CD14-positive monocyte (primary cell): ENCODE data around the gene IFRD1. TPM values are rescaled to one million over a fixed set of nuclear protein-coding genes. Genes with fewer than 3 reads are reported as not detected.
A peak's percentile ranks its signal among the peaks of the same experiment; 100 is the strongest.

Experiments
- DNase-seq, 3 donors: peaks; one replicate each; pipeline ENCODE4 v3.0.0-alpha.2; 2011 to 2022
- H2AFZ ChIP-seq: 2 replicates; pipeline ENCODE4 v1.6.0; 2012; ENCODE audit warnings: mild to moderate bottlenecking, low read depth, low read length, inconsistent platforms; ENCODE audit not compliant: insufficient read depth, poor library complexity, severe bottlenecking
- H3K27ac ChIP-seq, 2 donors: 1 replicate in 1 of 2; 2 replicates in 1 of 2; pipeline ENCODE4 v1.5.1; 2012 to 2013; ENCODE audit warnings: low read length in 2 of 2, control low read depth in 1 of 2, inconsistent platforms in 1 of 2, low read depth in 1 of 2, mild to moderate bottlenecking in 1 of 2
- H3K27me3 ChIP-seq, 2 donors: one replicate each; pipeline versions ENCODE4 v1.6.0 to v1.6.1; 2011 to 2013; ENCODE audit warnings: low read length in 2 of 2; ENCODE audit not compliant: control insufficient read depth in 2 of 2, insufficient read depth in 2 of 2
- H3K36me3 ChIP-seq, 2 donors: replicated peaks in 1 of 2; 1 replicate in 1 of 2; 2 replicates in 1 of 2; pipeline versions ENCODE4 v1.5.1 to v1.6.1; 2012 to 2013; ENCODE audit warnings: low read length in 2 of 2, control low read depth in 1 of 2, inconsistent platforms in 1 of 2, mild to moderate bottlenecking in 1 of 2; ENCODE audit not compliant: insufficient read depth in 2 of 2, control insufficient read depth in 1 of 2
- H3K4me1 ChIP-seq, 2 donors: 1 replicate in 1 of 2; 2 replicates in 1 of 2; pipeline versions ENCODE4 v1.5.1 to v1.6.1; 2012 to 2013; ENCODE audit warnings: low read length in 2 of 2, control low read depth in 1 of 2, inconsistent platforms in 1 of 2, mild to moderate bottlenecking in 1 of 2, moderate library complexity in 1 of 2; ENCODE audit not compliant: insufficient read depth in 2 of 2, control insufficient read depth in 1 of 2
- H3K4me2 ChIP-seq: replicated peaks from 2 replicates; pipeline ENCODE3; 2012; ENCODE audit warnings: low read length, moderate library complexity, mild to moderate bottlenecking; ENCODE audit not compliant: poor library complexity, severe bottlenecking; ENCODE audit errors: extremely low read depth
- H3K4me3 ChIP-seq, 3 experiments: fragments of 200-600 bp in 1 of 3; sonication (generic) in 1 of 3; replicated peaks in 1 of 3; 1 replicate in 2 of 3; 2 replicates in 1 of 3; pipeline ENCODE4 v1.5.1; 2011 to 2013; ENCODE audit warnings: low read length in 3 of 3, mild to moderate bottlenecking in 3 of 3, control low read depth in 2 of 3, low read depth in 2 of 3, inconsistent platforms in 1 of 3, moderate library complexity in 1 of 3
- H3K79me2 ChIP-seq: 2 replicates; pipeline ENCODE4 v1.6.0; 2012; ENCODE audit warnings: mild to moderate bottlenecking, control low read depth, inconsistent platforms, low read length, moderate library complexity; ENCODE audit not compliant: insufficient read depth
- H3K9ac ChIP-seq: 2 replicates; pipeline ENCODE4 v1.6.0; 2017; ENCODE audit warnings: low read length, mild to moderate bottlenecking; ENCODE audit not compliant: insufficient read depth, poor library complexity, severe bottlenecking
- H3K9me3 ChIP-seq, 2 donors: replicated peaks in 1 of 2; 1 replicate in 1 of 2; 2 replicates in 1 of 2; pipeline versions ENCODE4 v1.5.1 to v1.6.1; 2012 to 2013; ENCODE audit warnings: low read length in 2 of 2, control low read depth in 1 of 2; ENCODE audit not compliant: control insufficient read depth in 1 of 2, insufficient read depth in 1 of 2
- H4K20me1 ChIP-seq: 2 replicates; pipeline ENCODE4 v1.6.0; 2012; ENCODE audit warnings: mild to moderate bottlenecking, low read length, control low read depth, moderate library complexity; ENCODE audit not compliant: insufficient read depth
- H3K27ac Mint-ChIP-seq, 7 donors: one replicate each; pipeline ENCODE4 v1.8.0; 2020; ENCODE audit warnings: mild to moderate bottlenecking in 7 of 7, mixed read lengths in 7 of 7, moderate library complexity in 6 of 7, inconsistent platforms in 2 of 7
- H3K27me3 Mint-ChIP-seq, 3 donors: one replicate each; pipeline ENCODE4 v1.8.0; 2021 to 2022; ENCODE audit warnings: low read depth in 3 of 3, mild to moderate bottlenecking in 3 of 3, mixed read lengths in 3 of 3, moderate library complexity in 3 of 3, inconsistent platforms in 1 of 3
- H3K36me3 Mint-ChIP-seq, 2 donors: one replicate each; pipeline ENCODE4 v1.8.0; 2020; ENCODE audit warnings: mixed read lengths in 2 of 2, inconsistent platforms in 1 of 2, mild to moderate bottlenecking in 1 of 2
- H3K4me1 Mint-ChIP-seq: one replicate; pipeline ENCODE4 v1.8.0; 2020; ENCODE audit warnings: mild to moderate bottlenecking, mixed read lengths
- H3K4me3 Mint-ChIP-seq, 2 donors: one replicate each; pipeline ENCODE4 v1.8.0; 2020; ENCODE audit warnings: mild to moderate bottlenecking in 2 of 2, mixed read lengths in 2 of 2, moderate library complexity in 1 of 2
- H3K9me3 Mint-ChIP-seq, 7 donors: one replicate each; pipeline ENCODE4 v1.8.0; 2020 to 2022; ENCODE audit warnings: mixed read lengths in 7 of 7, mild to moderate bottlenecking in 6 of 7, moderate library complexity in 6 of 7, inconsistent platforms in 2 of 7
- WGBS: methylation state at CpG from one replicate; pipeline ENCODE4 v1.1.5; 2013; ENCODE audit warnings: missing lambda C conversion rate; ENCODE audit not compliant: insufficient coverage; 5-methylcytosine and 5-hydroxymethylcytosine counted together
- intact Hi-C, 2 donors: fragments of 100-400 bp; cut with micrococcal nuclease; formaldehyde crosslinking; loops; one replicate each; pipeline versions ENCODE4 v1.15.0 to v1.15.1; 2023
- polyA plus RNA-seq, 3 donors: library from polyadenylated mRNA; depleted of rRNA in 1 of 3; unstranded in 2 of 3; stranded (reverse) in 1 of 3; fragments of 300-500 nt in 2 of 3; fragments of >200 nt in 1 of 3; fragmentation: Illumina TruSeq in 2 of 3; gene quantifications; 1 replicate in 2 of 3; 2 replicates in 1 of 3; pipeline ENCODE4 v1.2.3, GENCODE V29; 2012 to 2021
- TF ChIP-seq, protein P1 (sequence below): fragments of 200-600 bp; IDR thresholded peaks from one replicate; pipeline ENCODE4 v1.8.0; 2022; ENCODE audit warnings: antibody characterized with exemption, mild to moderate bottlenecking

Gene IFRD1
- polyA plus RNA-seq, 3 donors, result 13.6 to 81.6 (median 18.7) TPM

DNA sequence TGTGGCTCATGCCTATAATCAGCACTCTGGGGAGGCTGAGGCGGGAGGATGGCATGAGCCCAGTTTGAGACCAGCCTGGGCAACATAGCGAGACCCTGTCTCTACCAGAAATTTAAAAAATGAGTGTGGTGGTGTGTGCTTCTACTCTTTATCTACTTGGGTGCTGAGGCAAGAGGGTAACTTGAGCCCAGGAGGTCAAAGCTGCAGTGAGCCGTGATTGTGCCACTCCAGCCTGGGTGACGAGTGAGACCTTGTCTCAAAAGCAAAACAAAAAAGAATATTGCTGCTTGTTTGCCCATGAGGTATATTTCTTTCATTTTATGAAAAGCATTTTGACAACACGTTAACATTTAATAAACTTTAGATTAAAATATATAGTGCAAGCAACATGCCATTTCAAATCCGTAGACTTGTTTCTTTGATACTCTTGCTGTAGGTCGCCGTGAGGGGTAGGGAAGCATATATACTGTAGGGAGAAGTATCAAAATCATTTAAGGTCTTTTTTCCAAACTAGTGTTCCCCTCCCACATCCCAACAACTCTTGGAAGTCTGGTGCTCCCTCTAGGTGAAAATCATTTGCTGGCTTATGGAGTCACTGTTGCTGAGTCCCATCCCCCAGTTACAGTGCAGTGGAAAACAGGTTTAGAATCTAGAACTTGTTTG is 26.3 kb downstream of the IFRD1 start:
- no peak overlapping the region for H3K4me3 Mint-ChIP-seq
- no peaks in the 10 kb centered on the region for H3K4me1 Mint-ChIP-seq
- 100% methylated on average over 1 of the region's 8 CpGs for WGBS
- no peak overlapping the region for H2AFZ ChIP-seq
- TF ChIP-seq, protein P1, sequence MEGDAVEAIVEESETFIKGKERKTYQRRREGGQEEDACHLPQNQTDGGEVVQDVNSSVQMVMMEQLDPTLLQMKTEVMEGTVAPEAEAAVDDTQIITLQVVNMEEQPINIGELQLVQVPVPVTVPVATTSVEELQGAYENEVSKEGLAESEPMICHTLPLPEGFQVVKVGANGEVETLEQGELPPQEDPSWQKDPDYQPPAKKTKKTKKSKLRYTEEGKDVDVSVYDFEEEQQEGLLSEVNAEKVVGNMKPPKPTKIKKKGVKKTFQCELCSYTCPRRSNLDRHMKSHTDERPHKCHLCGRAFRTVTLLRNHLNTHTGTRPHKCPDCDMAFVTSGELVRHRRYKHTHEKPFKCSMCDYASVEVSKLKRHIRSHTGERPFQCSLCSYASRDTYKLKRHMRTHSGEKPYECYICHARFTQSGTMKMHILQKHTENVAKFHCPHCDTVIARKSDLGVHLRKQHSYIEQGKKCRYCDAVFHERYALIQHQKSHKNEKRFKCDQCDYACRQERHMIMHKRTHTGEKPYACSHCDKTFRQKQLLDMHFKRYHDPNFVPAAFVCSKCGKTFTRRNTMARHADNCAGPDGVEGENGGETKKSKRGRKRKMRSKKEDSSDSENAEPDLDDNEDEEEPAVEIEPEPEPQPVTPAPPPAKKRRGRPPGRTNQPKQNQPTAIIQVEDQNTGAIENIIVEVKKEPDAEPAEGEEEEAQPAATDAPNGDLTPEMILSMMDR, result no peak
- H3K27me3 ChIP-seq, result no peaks in the 10 kb centered on the region
- no peak for DNase-seq
- H3K9me3 Mint-ChIP-seq, result no peaks in the 10 kb centered on the region
- no peaks in the 10 kb centered on the region for H3K27me3 Mint-ChIP-seq
- H3K9me3 ChIP-seq, result no peaks in the 10 kb centered on the region
- intact Hi-C loops, result no loop called here
- H3K27ac ChIP-seq, result no peak overlapping the region
- no peaks in the 10 kb centered on the region for H3K79me2 ChIP-seq
- no peak overlapping the region for H3K4me2 ChIP-seq
- peaks cover 56 to 77% of the 10 kb centered on the region in 2 donors for H3K36me3 Mint-ChIP-seq
- H3K27ac Mint-ChIP-seq, result peak overlapping the region in 1 of 7 donors; percentile 15
- H4K20me1 ChIP-seq, result peaks cover 3% of the 10 kb centered on the region
- H3K4me3 ChIP-seq, result no peak overlapping the region
- H3K9ac ChIP-seq, result no peak overlapping the region
- no peaks in the 10 kb centered on the region for H3K4me1 ChIP-seq
- peaks cover 44 to 72% of the 10 kb centered on the region in 2 donors for H3K36me3 ChIP-seq

DNA sequence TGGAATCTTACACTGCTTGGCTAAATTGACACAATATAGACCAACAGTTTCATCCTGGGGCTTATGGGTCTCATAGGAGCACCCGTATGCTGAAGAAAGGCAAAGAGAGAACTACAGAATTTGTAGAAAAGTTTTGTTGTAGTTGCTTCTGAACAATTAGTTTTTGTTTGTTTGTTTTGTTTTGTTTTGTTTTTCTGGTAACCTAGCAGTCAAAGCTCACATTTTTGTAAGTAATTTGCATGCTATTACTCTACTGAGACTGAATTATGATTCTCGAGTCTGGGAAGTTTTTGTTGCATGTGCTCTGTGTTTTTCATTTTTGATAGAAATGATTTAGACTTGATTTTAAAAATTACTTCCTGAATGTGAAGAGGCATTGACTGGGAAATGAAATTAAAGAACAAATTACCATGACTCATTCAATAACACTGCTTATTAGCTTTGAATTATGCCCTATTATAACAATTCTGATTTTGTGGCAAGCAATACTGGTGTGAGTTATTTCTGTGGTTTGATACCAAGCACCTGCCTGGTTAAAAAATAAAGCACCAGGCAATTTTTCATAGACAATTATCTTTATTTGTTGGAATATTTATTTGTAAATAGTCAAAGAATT is 31.0 kb downstream of the IFRD1 start:
- intact Hi-C loops, result no loop called here

More for the DNA sequence above, 31.0 kb downstream of the IFRD1 start:
- no CpG with 5 or more reads among the region's 2 CpGs for WGBS
- H3K9me3 Mint-ChIP-seq, result no peaks in the 10 kb centered on the region
- no peaks in the 10 kb centered on the region for H3K4me1 Mint-ChIP-seq
- TF ChIP-seq, protein P1, result no peak
- no peaks in the 10 kb centered on the region for H3K79me2 ChIP-seq
- no peak overlapping the region for H3K9ac ChIP-seq
- no peak for DNase-seq
- H3K4me3 ChIP-seq, result no peak overlapping the region
- H3K27me3 Mint-ChIP-seq, result no peaks in the 10 kb centered on the region
- no peaks in the 10 kb centered on the region for H3K9me3 ChIP-seq
- H3K27ac Mint-ChIP-seq, result no peak overlapping the region
- no peak overlapping the region for H2AFZ ChIP-seq
- no peaks in the 10 kb centered on the region for H3K27me3 ChIP-seq
- H3K4me1 ChIP-seq, result no peaks in the 10 kb centered on the region
- no peak overlapping the region for H3K4me3 Mint-ChIP-seq
- no peak overlapping the region for H3K27ac ChIP-seq
- H3K36me3 ChIP-seq, result peaks cover 5 to 26% of the 10 kb centered on the region in 2 donors
- H3K36me3 Mint-ChIP-seq, result peaks cover 20 to 30% of the 10 kb centered on the region in 2 donors
- no peaks in the 10 kb centered on the region for H4K20me1 ChIP-seq
- H3K4me2 ChIP-seq, result no peak overlapping the region
